ENCODE results near the gene RUSF1. TPM values are rescaled to one million over a fixed set of nuclear protein-coding genes. Genes with fewer than 3 reads are reported as not detected.
"Not testable (repeated sequence)": the region's sequence is repeated elsewhere in the genome, so short reads cannot be mapped to it uniquely, and the experiment has no call there.

The RUSF1 gene
- total RNA-seq, 1 experiment from 2014 or later = 30.5 TPM

DNA sequence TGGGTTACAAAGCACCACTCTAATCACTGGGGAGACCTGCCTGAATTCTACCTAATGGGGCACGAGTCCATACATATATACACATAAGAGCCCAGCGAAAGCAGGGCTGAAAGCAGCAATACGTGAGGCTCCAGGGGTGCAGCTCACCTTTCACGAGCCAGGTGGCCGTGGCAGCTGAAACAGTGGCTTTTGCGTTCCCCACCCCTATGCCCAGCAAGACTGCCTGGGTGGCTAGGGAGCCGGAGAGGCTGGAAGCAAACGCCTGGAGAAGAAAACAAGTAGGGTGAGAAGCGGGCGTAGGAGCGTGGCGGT, 618 bp downstream of the RUSF1 start:
- no peaks in the 10 kb centered on the region for H3K27me3 ChIP-seq (ENCODE audit: low read length)
- H2AFZ ChIP-seq (ENCODE audit: low read length) = peak overlapping the region; percentile 45; the same call in 1 of the 2 replicates
- peaks cover 35% of the 10 kb centered on the region for H3K79me2 ChIP-seq (ENCODE audit: low read length)
- no peaks in the 10 kb centered on the region for H3K9me3 ChIP-seq (ENCODE audit: low read length)
- peak overlapping the region; percentile 94 for H3K4me2 ChIP-seq (ENCODE audit: low read depth, low read length, poor library complexity, severe bottlenecking)
- peaks cover 29% of the 10 kb centered on the region for H3K4me1 ChIP-seq (ENCODE audit: low read length)
- no peaks in the 10 kb centered on the region for H4K20me1 ChIP-seq (ENCODE audit: insufficient read depth, low read depth, low read length)
- H3K9ac ChIP-seq (ENCODE audit: low read length) = peak overlapping the region; percentile 84
- H3K27ac ChIP-seq (ENCODE audit: low read length) = no peak overlapping the region
- no peaks in the 10 kb centered on the region for H3K9me2 ChIP-seq (replicated peaks; ENCODE audit: insufficient read depth, low read length)
- H3K4me3 ChIP-seq (ENCODE audit: low read length) = peak overlapping the region; percentile 79
- no peaks in the 10 kb centered on the region for H3K36me3 ChIP-seq (ENCODE audit: insufficient read depth, low read length)
- no peak for DNase-seq

DNA sequence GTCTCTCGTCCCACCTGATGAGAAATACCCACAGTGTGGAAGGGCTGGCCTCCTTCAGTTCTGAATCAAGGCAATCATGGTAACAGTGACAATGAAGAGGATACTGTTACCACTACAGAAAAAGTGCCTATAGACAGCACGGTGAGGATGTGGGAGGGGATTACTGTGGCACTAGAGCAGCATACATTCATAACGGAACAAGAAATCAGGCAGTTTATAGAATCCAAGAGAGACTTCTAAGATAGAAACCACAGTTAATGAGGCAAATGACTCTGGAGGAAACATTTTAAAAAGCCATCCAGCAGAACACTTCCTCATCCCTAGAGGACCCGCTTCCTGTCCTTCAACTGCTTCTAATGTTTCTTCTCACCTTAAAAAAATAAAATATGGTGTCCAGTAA, 2.7 kb downstream of the RUSF1 start:
- Histone ChIP-seq H3K9me2 (replicated peaks; ENCODE audit: insufficient read depth, low read length) (no peaks in the 10 kb centered on the region), H3K9ac (ENCODE audit: low read length) (no peak overlapping the region), H3K79me2 (ENCODE audit: low read length) (peaks cover 35% of the 10 kb centered on the region), H3K4me3 (ENCODE audit: low read length) (no peak overlapping the region), H3K36me3 (ENCODE audit: insufficient read depth, low read length) (peaks cover 2% of the 10 kb centered on the region; the same call in 1 of the 2 replicates), H3K27me3 (ENCODE audit: low read length) (no peaks in the 10 kb centered on the region), H3K4me1 (ENCODE audit: low read length) (peaks cover 29% of the 10 kb centered on the region), H4K20me1 (ENCODE audit: insufficient read depth, low read depth, low read length) (no peaks in the 10 kb centered on the region), H3K4me2 (ENCODE audit: low read depth, low read length, poor library complexity, severe bottlenecking) (no peak overlapping the region), H3K9me3 (ENCODE audit: low read length) (no peaks in the 10 kb centered on the region), H2AFZ (ENCODE audit: low read length) (no peak overlapping the region), H3K27ac (ENCODE audit: low read length) (no peak overlapping the region)
- no peak for DNase-seq

DNA sequence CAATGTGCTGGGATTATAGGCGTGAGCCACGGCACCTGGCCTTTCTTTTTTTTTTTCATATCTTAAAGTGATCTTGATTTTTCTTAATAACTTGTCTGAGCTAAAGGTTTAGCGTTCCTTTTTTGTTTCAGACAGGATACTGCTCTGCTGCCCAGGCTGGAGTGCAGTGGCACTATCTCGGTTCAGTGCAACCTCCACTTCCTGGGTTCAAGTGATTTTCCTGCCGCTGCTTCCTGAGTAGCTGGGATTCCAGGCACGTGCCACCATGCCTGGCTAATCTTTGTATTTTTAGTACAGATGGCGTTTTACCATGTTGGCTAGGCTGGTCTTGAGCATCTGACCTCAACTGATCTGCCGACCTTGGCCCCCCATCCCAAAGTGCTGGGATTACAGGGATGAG, 4.0 kb downstream of the RUSF1 start:
- peaks cover 22% of the 10 kb centered on the region for H3K4me1 ChIP-seq (ENCODE audit: low read length)
- DNase-seq = no peak
- H3K9me3 ChIP-seq (ENCODE audit: low read length) = no peaks in the 10 kb centered on the region
- H3K27me3 ChIP-seq (ENCODE audit: low read length) = no peaks in the 10 kb centered on the region
- H3K4me3 ChIP-seq (ENCODE audit: low read length) = no peak overlapping the region
- no peak overlapping the region for H3K27ac ChIP-seq (ENCODE audit: low read length)
- H3K9ac ChIP-seq (ENCODE audit: low read length) = no peak overlapping the region
- H3K9me2 ChIP-seq (replicated peaks; ENCODE audit: insufficient read depth, low read length) = no peaks in the 10 kb centered on the region
- no peak overlapping the region for H3K4me2 ChIP-seq (ENCODE audit: low read depth, low read length, poor library complexity, severe bottlenecking)
- H4K20me1 ChIP-seq (ENCODE audit: insufficient read depth, low read depth, low read length) = no peaks in the 10 kb centered on the region
- no peak overlapping the region for H2AFZ ChIP-seq (ENCODE audit: low read length)
- peaks cover 7% of the 10 kb centered on the region; the same call in 1 of the 2 replicates for H3K36me3 ChIP-seq (ENCODE audit: insufficient read depth, low read length)
- H3K79me2 ChIP-seq (ENCODE audit: low read length) = peaks cover 34% of the 10 kb centered on the region

GRCh38 chr16:31503555-31503954, 4.6 kb downstream of the RUSF1 start:
- Histone ChIP-seq H3K79me2 (ENCODE audit: low read length) (peaks cover 28% of the 10 kb centered on the region), H3K4me1 (ENCODE audit: low read length) (peaks cover 18% of the 10 kb centered on the region)
- not testable (repeated sequence) for H3K4me2 ChIP-seq (ENCODE audit: low read depth, low read length, poor library complexity, severe bottlenecking); H4K20me1 ChIP-seq (ENCODE audit: insufficient read depth, low read depth, low read length); H3K27me3 ChIP-seq (ENCODE audit: low read length); DNase-seq; H3K4me3 ChIP-seq (ENCODE audit: low read length); H3K27ac ChIP-seq (ENCODE audit: low read length); H3K36me3 ChIP-seq (ENCODE audit: insufficient read depth, low read length); H3K9ac ChIP-seq (ENCODE audit: low read length); H3K9me3 ChIP-seq (ENCODE audit: low read length); H3K9me2 ChIP-seq (replicated peaks; ENCODE audit: insufficient read depth, low read length); H2AFZ ChIP-seq (ENCODE audit: low read length)

- H3K4me1 ChIP-seq (ENCODE audit: low read length) = peaks cover 18% of the 10 kb centered on the region
- no peaks in the 10 kb centered on the region for H3K9me3 ChIP-seq (ENCODE audit: low read length)
- peaks cover 7% of the 10 kb centered on the region; the same call in 1 of the 2 replicates for H3K36me3 ChIP-seq (ENCODE audit: insufficient read depth, low read length)
- no peak overlapping the region for H2AFZ ChIP-seq (ENCODE audit: low read length)
- H3K9me2 ChIP-seq (replicated peaks; ENCODE audit: insufficient read depth, low read length) = no peaks in the 10 kb centered on the region
- H3K27ac ChIP-seq (ENCODE audit: low read length) = no peak overlapping the region
- H3K4me3 ChIP-seq (ENCODE audit: low read length) = no peak overlapping the region
- no peak for DNase-seq
- H3K27me3 ChIP-seq (ENCODE audit: low read length) = no peaks in the 10 kb centered on the region
- H3K79me2 ChIP-seq (ENCODE audit: low read length) = peaks cover 24% of the 10 kb centered on the region
- H4K20me1 ChIP-seq (ENCODE audit: insufficient read depth, low read depth, low read length) = no peaks in the 10 kb centered on the region
- H3K9ac ChIP-seq (ENCODE audit: low read length) = no peak overlapping the region
- no peak overlapping the region for H3K4me2 ChIP-seq (ENCODE audit: low read depth, low read length, poor library complexity, severe bottlenecking)
Observed at GRCh38 chr16:31502981-31503380, 5.2 kb downstream of the RUSF1 start.

DNA sequence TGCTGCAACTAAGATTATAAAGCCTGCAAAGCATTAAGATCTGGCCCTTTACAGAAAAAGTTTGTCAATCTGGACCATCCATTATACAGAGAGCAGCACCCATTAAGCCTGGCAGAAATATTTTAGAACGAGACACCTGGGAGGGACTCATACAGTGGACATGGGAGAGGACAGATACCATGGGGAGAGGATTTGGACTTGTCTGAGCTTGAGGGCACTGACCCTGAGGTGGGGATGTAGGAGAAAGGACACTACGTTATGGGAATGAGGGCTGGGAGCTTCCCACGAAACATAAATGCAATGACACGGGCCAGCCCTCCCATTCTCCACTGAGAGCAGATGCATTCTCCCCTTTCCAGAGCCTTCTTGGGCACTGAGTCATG, 6.2 kb downstream of the RUSF1 start:
- H3K4me1 ChIP-seq (ENCODE audit: low read length) = peaks cover 14% of the 10 kb centered on the region
- H3K9me2 ChIP-seq (replicated peaks; ENCODE audit: insufficient read depth, low read length) = no peaks in the 10 kb centered on the region
- peaks cover 7% of the 10 kb centered on the region; the same call in 1 of the 2 replicates for H3K36me3 ChIP-seq (ENCODE audit: insufficient read depth, low read length)
- H3K27me3 ChIP-seq (ENCODE audit: low read length) = no peaks in the 10 kb centered on the region
- no peak overlapping the region for H3K4me3 ChIP-seq (ENCODE audit: low read length)
- H3K4me2 ChIP-seq (ENCODE audit: low read depth, low read length, poor library complexity, severe bottlenecking) = no peak overlapping the region
- H4K20me1 ChIP-seq (ENCODE audit: insufficient read depth, low read depth, low read length) = no peaks in the 10 kb centered on the region
- no peak overlapping the region for H2AFZ ChIP-seq (ENCODE audit: low read length)
- H3K9me3 ChIP-seq (ENCODE audit: low read length) = no peaks in the 10 kb centered on the region
- DNase-seq = no peak
- H3K79me2 ChIP-seq (ENCODE audit: low read length) = peaks cover 14% of the 10 kb centered on the region
- H3K9ac ChIP-seq (ENCODE audit: low read length) = no peak overlapping the region
- no peak overlapping the region for H3K27ac ChIP-seq (ENCODE audit: low read length)

- DNase-seq = no peak
- H4K20me1 ChIP-seq (ENCODE audit: insufficient read depth, low read depth, low read length) = no peaks in the 10 kb centered on the region
- no peaks in the 10 kb centered on the region for H3K9me2 ChIP-seq (replicated peaks; ENCODE audit: insufficient read depth, low read length)
- no peaks in the 10 kb centered on the region for H3K27me3 ChIP-seq (ENCODE audit: low read length)
- H3K4me3 ChIP-seq (ENCODE audit: low read length) = no peak overlapping the region
- H3K9ac ChIP-seq (ENCODE audit: low read length) = no peak overlapping the region
- peaks cover 7% of the 10 kb centered on the region; the same call in 1 of the 2 replicates for H3K36me3 ChIP-seq (ENCODE audit: insufficient read depth, low read length)
- no peak overlapping the region for H3K4me2 ChIP-seq (ENCODE audit: low read depth, low read length, poor library complexity, severe bottlenecking)
- no peak overlapping the region for H3K27ac ChIP-seq (ENCODE audit: low read length)
- no peak overlapping the region for H2AFZ ChIP-seq (ENCODE audit: low read length)
- H3K79me2 ChIP-seq (ENCODE audit: low read length) = peaks cover 9% of the 10 kb centered on the region
- no peaks in the 10 kb centered on the region for H3K9me3 ChIP-seq (ENCODE audit: low read length)
- peaks cover 8% of the 10 kb centered on the region for H3K4me1 ChIP-seq (ENCODE audit: low read length)
Observed at GRCh38 chr16:31501226-31501965, 6.8 kb downstream of the RUSF1 start.

DNA sequence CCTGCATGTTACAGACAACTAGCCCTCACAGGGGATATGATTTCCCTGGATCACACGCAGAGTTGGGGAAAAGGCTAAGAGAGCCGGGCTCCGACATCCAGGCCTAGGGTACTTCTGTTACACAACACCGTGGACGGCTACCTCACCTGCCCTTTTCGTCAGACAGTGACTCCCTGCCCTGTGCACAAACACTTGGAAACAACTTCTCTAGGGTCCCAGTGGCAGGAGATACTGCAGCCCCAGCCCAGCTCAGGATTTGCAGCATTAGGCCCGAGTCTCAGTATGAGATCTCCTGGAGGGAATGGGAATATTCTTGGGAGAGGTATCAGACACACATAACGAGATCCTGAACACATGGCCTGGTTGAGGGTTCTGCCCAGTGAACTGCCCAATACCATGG, 8.3 kb downstream of the RUSF1 start:
- Histone ChIP-seq H3K4me3 (ENCODE audit: low read length) (no peak overlapping the region), H3K36me3 (ENCODE audit: insufficient read depth, low read length) (peaks cover 7% of the 10 kb centered on the region; the same call in 1 of the 2 replicates), H2AFZ (ENCODE audit: low read length) (no peak overlapping the region), H3K9ac (ENCODE audit: low read length) (no peak overlapping the region), H3K9me3 (ENCODE audit: low read length) (no peaks in the 10 kb centered on the region), H3K79me2 (ENCODE audit: low read length) (no peaks in the 10 kb centered on the region), H3K27me3 (ENCODE audit: low read length) (no peaks in the 10 kb centered on the region), H3K4me2 (ENCODE audit: low read depth, low read length, poor library complexity, severe bottlenecking) (no peak overlapping the region), H3K9me2 (replicated peaks; ENCODE audit: insufficient read depth, low read length) (no peaks in the 10 kb centered on the region), H4K20me1 (ENCODE audit: insufficient read depth, low read depth, low read length) (no peaks in the 10 kb centered on the region), H3K4me1 (ENCODE audit: low read length) (no peaks in the 10 kb centered on the region), H3K27ac (ENCODE audit: low read length) (no peak overlapping the region)
- DNase-seq = no peak

Data from Karpas-422 (cell line).